Psoas muscle (tissue), 8 donors: ENCODE data around the gene FXYD3. TPM values are rescaled to one million over a fixed set of nuclear protein-coding genes. Genes with fewer than 3 reads are reported as not detected.

ENCODE experiments used
- ATAC-seq, 4 donors: fragments of 200-7000 bp; cut with Tn5 transposase; one replicate each; pipeline ENCODE4 v1.9.1; 2020; ENCODE audit warnings: moderate library complexity in 3 of 4, mild to moderate bottlenecking in 2 of 4
- DNase-seq, 2 donors: peaks; one replicate each; pipeline ENCODE4 v3.0.0-alpha.2; 2020
- H3K27ac ChIP-seq: fragments of 200-600 bp; one replicate; pipeline ENCODE4 v1.8.0; 2022
- H3K27me3 ChIP-seq, 3 donors: fragments of 200-600 bp in 1 of 3; one replicate each; pipeline versions ENCODE4 v1.6.1 to v1.8.0; 2013 to 2022; ENCODE audit warnings: low read length in 2 of 3, mild to moderate bottlenecking in 2 of 3, moderate library complexity in 1 of 3; ENCODE audit not compliant: insufficient read depth in 3 of 3
- H3K36me3 ChIP-seq, 2 donors: fragments of 200-600 bp in 1 of 2; one replicate each; pipeline versions ENCODE4 v1.6.1 to v1.8.0; 2013 to 2022; ENCODE audit warnings: low read depth in 1 of 2, mild to moderate bottlenecking in 1 of 2, moderate library complexity in 1 of 2; ENCODE audit not compliant: insufficient read depth in 1 of 2
- H3K4me1 ChIP-seq: fragments of 200-600 bp; one replicate; pipeline ENCODE4 v1.8.0; 2022
- H3K4me3 ChIP-seq: fragments of 200-600 bp; one replicate; pipeline ENCODE4 v1.8.0; 2022; ENCODE audit warnings: mild to moderate bottlenecking
- H3K9me3 ChIP-seq: fragments of 200-600 bp; one replicate; pipeline ENCODE4 v1.8.0; 2022
- WGBS, 3 donors: extraction: QIAGEN DNeasy Blood & Tissue Kit; methylation state at CpG; one replicate each; pipeline versions ENCODE4 v1.1.6 to v1.1.7; 2013; 5-methylcytosine and 5-hydroxymethylcytosine counted together
- intact Hi-C, 2 donors: fragments of 100-400 bp; cut with DNase I; formaldehyde crosslinking; loops; one replicate each; pipeline versions ENCODE4 v1.11.0 to v1.14.2; 2022
- polyA plus RNA-seq, 3 donors: library from polyadenylated mRNA; stranded (reverse); fragments of 200-250 nt; gene quantifications; one replicate each; pipeline ENCODE4 v1.2.3, GENCODE V29; 2013
- total RNA-seq, 4 donors: library from RNA; stranded (reverse); fragmentation: NEBNext Ultra II Directional in 2 of 4; extraction: Animal tissue kit (Norgen Biotek cat#: 25700) in 2 of 4; gene quantifications; one replicate each; pipeline versions ENCODE4 v1.2.1 to v1.2.4, GENCODE V29; 2021 to 2023
- TF ChIP-seq, protein P1 (sequence below): fragments of 200-600 bp; IDR thresholded peaks from one replicate; pipeline ENCODE4 v1.8.0; 2022; ENCODE audit warnings: antibody characterized with exemption
- donor health status: healthy with polysubstance abuse.
- donor health status: DM: no; HTN: no; CAD: no; lungs with moderate emphysema.
- donor health status: Bipolar disorder and iron deficiency.
- donor health status: healthy.
- donor health status: DM: yes; HTN: yes; CAD: no.
- donor health status: DM: no; HTN: no; CAD: no.
- donor health status: DM: no; HTN: no; CAD: no.
- donor health status: DM: yes; HTN: yes; CAD: no.

Gene FXYD3
- total and polyA plus RNA-seq, 7 donors = 0.10 to 0.38 (median 0.13) TPM; not detected in 4

DNA sequence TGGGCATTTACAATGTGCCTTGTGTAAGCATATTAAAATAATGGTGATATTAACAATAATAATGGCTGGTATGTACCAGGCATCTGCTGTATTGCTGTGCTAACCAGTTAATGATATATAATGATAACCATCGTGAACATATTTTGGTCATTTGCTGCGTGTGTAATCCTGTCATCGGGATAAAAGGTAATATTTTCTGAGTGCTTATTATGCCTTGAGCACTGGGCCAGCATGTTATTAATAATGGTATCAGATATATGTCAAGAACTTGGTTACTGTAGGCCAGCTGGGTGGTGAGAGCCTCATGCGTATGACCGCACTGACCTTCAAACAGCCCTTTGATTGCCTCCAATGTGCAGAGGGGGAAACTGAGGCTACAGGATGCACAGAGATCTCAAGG, 22.2 kb upstream of the FXYD3 start:
- Histone ChIP-seq H3K36me3 (no peaks in the 10 kb centered on the region), H3K4me3 (no peak overlapping the region), H3K9me3 (no peaks in the 10 kb centered on the region), H3K27me3 (no peaks in the 10 kb centered on the region), H3K4me1 (peaks cover 3% of the 10 kb centered on the region), H3K27ac (no peak overlapping the region)
- DNase-seq (no peak), ATAC-seq (no peak)
- WGBS, 3 donors = 92 to 98% (median 94%) methylated on average over 5 of the region's 5 CpGs
- intact Hi-C loops = loop anchor here in 1 of 2 donors (5.0 kb wide), 1 partner anchor 46 kb away; no protein-coding TSS in a partner anchor
- TF ChIP-seq, protein P1, sequence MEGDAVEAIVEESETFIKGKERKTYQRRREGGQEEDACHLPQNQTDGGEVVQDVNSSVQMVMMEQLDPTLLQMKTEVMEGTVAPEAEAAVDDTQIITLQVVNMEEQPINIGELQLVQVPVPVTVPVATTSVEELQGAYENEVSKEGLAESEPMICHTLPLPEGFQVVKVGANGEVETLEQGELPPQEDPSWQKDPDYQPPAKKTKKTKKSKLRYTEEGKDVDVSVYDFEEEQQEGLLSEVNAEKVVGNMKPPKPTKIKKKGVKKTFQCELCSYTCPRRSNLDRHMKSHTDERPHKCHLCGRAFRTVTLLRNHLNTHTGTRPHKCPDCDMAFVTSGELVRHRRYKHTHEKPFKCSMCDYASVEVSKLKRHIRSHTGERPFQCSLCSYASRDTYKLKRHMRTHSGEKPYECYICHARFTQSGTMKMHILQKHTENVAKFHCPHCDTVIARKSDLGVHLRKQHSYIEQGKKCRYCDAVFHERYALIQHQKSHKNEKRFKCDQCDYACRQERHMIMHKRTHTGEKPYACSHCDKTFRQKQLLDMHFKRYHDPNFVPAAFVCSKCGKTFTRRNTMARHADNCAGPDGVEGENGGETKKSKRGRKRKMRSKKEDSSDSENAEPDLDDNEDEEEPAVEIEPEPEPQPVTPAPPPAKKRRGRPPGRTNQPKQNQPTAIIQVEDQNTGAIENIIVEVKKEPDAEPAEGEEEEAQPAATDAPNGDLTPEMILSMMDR = no peak

DNA sequence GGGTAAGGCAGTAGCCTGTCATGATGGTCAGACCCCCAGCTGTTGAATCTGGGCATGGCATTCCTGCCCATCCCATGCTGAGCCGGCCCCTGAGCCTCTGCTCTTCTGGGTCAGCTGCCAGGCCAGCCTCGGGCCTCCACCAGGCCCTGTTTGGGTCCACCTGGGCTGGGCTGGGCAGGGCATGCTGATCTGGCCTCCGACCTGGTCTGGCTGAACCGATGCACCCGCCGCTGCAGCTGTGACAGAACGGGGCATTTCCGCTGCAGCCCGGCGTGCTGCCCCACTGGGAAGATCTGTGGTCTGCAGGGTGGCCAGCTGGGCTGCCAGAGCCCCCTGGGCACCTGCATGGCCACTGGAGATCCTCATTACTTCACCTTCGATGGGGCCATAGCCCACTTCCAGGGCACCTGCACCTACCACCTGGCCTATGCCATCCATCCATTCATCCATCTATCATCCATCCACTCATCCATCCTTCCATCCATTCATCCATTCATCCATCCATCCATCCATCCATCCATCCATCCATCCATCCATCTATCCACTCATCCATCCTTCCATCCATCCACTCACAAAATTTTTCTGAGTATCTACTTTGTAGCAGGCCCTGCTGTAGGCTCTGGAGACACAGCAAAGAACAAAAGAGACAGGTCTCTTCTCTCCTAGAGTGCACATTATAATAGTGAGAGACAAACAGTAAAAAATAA, 21.5 kb upstream of the FXYD3 start:
- DNase-seq (no peak), ATAC-seq (no peak)
- Histone ChIP-seq H3K27ac (no peak overlapping the region), H3K9me3 (no peaks in the 10 kb centered on the region), H3K4me1 (peaks cover 3% of the 10 kb centered on the region), H3K36me3 (no peaks in the 10 kb centered on the region), H3K27me3 (no peaks in the 10 kb centered on the region), H3K4me3 (no peak overlapping the region)
- intact Hi-C loops = loop anchor here in 1 of 2 donors (5.0 kb wide), 1 partner anchor 47 kb away; no protein-coding TSS in a partner anchor
- 72 to 81% (median 79%) methylated on average over 10 to 11 of the region's 11 CpGs for WGBS, 3 donors
- TF ChIP-seq, protein P1 = no peak

DNA sequence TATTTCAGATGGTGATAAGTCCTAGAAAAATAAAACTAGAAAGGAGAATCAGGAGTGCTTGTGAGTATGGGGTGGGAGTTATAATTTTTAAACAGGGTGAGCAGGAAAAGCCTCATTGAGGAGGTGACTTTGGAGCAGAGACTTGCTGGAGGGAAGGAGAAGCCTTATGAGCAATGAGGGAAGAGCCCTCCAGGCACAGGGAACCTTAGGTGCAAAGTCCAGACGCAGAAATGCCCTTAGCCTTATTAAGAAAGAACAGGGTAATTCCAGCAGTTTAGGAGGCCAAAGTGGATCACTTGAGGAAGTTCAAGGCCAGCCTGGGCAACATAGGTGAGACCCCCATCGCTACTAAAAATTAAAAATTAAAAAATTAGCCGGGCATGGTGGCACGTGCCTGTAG, 21.0 kb upstream of the FXYD3 start:
- intact Hi-C loops = loop anchor here in 1 of 2 donors (5.0 kb wide), 1 partner anchor 47 kb away; no protein-coding TSS in a partner anchor
- peaks cover 3% of the 10 kb centered on the region for H3K4me1 ChIP-seq
- H3K4me3 ChIP-seq = no peak overlapping the region
- no peaks in the 10 kb centered on the region for H3K36me3 ChIP-seq
- WGBS, 3 donors = 89 to 92% (median 92%) methylated on average over 4 of the region's 4 CpGs
- ATAC-seq (no peak), DNase-seq (no peak)
- H3K27me3 ChIP-seq = no peaks in the 10 kb centered on the region
- no peak overlapping the region for H3K27ac ChIP-seq
- TF ChIP-seq, protein P1 = no peak
- H3K9me3 ChIP-seq = no peaks in the 10 kb centered on the region

- no peaks in the 10 kb centered on the region for H3K36me3 ChIP-seq
- H3K9me3 ChIP-seq = no peaks in the 10 kb centered on the region
- H3K27ac ChIP-seq = no peak overlapping the region
- H3K27me3 ChIP-seq = no peaks in the 10 kb centered on the region
- 55 to 58% (median 55%) methylated on average over 8 of the region's 8 CpGs for WGBS, 3 donors
- no peak overlapping the region for H3K4me3 ChIP-seq
- intact Hi-C loops = no loop called here
- DNase-seq = no peak
- peak in 2 of 4 donors; percentile 43 to 65 for ATAC-seq
- TF ChIP-seq, protein P1 = no peak
- H3K4me1 ChIP-seq = peaks cover 3% of the 10 kb centered on the region
Measured at GRCh38 chr19:35095667-35096368, 19.8 kb upstream of the FXYD3 start.
